Right forelimb (tissue), 1 donor: ENCODE results near the gene KYNU.
"Not testable (repeated sequence)": the region's sequence is repeated elsewhere in the genome, so short reads cannot be mapped to it uniquely, and the experiment has no call there.

Experiments
- DNase-seq: peaks from one replicate; pipeline ENCODE4 v3.0.0-alpha.2; 2018

Gene KYNU

DNA sequence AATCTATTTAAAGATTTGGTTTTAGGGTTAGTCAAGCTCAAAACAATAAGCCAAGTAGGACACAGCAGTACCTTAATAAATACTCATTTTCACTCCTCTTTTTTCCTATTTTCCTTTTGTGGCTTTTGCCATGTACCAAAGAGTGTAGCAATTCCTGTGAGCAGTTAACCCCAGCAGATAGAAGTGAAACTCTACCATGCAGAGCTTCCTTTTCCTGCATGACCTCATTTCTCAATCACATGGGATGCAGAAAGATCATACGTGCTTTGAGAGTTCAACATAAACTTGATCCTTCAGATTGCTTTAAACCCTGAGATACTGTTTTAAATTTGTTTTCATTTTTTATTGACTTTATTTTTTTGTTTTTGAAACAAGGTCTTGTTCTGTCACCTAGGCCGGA, 152.7 kb downstream of the KYNU start:
- DNase-seq: no peak

DNA sequence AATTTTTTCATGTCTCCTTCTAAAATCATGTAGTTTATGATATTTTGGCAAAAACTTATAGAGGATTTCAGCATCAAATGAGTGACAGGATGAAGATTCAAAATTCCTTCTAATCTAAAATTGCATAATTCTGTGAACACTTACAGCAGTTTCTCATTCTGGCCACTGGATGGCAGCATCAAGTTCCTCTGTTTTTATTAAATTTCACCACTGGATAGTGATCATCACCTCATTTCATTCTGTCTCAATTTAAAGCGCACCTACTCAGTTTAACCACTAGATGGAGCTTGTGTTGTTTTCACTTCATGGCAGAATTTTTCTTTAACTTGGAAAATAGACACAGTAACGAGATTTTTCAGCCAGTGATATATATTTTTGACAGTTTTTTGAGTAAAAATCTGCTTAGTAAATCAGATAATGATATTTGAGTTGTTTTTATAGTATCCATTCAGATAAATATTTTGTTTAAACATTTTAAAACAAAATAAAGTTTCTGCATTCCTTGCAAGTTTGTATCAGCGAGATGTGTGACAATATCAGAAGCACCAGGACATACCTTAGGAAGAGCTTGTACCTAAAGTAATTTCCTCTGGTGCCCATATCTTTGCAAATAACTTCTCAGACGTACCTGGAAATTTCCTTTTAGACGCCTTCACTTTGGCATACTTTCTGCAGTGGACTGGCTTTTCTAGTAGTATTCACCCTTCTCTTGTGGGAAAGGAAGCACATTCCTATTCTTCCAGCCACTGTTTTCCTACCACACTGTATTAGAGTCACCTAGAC, 157.0 kb downstream of the KYNU start:
- DNase-seq: no peak

DNA sequence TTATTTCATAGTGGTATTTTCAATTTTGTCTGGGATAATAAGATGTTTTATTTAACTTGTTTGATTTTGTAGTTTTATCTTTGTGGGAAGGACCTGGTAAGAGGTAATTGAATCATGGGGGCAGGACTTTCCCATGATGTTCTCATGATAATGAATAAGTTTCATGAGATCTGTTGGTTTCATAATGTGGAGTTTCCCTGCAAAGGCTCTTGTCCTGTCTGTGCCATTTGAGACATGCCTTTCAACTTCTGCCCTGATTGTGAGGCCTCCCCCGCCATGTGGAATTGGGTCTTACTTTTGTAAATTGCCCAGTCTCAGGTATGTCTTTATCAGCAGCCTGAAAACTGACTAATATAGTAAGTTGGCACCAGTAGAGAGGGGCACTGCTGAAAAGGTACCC, 174.0 kb downstream of the KYNU start:
- no peak for DNase-seq

DNA sequence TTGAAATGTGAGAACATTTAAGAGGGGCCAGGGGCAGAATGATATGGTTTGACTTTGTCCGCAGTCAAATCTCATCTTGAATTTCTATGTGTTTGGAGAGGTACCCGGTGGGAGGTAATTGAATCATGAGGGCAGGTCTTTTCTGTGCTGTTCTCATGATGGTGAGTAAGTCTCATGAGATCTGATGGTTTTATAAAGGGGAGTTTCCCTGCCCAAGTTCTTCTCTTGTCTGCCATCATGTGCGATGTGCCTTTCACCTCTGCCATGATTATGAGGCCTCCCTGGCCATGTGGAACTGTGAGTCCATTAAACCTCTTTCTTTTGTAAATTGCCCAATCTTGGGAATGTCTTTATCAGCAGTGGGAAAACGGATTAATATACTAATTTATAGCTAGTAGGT, 176.0 kb downstream of the KYNU start:
- DNase-seq: not testable (repeated sequence)

DNA sequence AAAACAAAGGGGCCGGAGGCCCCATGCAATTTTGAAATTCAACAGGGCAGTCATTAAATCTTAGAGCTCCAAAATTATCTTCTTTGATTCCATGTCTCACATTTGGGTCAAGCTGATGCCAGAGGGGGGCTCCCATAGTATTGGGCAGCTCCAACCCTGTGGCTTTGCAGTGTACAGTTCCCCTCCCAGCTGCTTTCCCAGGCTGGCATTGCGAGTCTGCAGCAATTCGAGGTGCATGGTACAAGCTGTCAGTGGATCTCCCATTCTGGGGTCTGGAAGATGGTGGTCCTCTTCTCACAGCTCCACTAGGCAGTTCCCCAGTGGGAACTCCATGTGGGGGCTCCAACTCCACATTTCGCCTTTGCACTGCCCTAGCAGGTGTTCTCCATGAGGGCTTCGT, 179.1 kb downstream of the KYNU start:
- no peak for DNase-seq

DNA sequence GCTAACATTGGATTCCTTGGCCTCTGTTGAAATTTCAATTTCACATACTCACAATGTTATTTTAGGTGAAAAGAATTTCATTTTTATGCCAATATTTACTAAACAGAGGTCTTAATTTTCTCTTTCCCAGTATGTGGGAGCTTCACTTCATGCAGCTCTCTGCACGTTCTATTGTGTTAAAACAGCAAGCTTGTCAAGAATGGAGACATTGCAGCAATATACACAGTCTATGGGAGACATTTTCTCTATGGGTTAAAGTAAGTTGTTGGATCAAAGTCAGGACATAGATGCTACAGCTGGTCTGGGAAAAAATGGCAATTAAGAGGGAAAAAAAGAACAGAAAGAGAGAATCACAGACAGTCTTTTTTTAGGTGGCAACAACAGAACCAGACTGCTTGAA, 181.4 kb downstream of the KYNU start:
- no peak for DNase-seq

DNA sequence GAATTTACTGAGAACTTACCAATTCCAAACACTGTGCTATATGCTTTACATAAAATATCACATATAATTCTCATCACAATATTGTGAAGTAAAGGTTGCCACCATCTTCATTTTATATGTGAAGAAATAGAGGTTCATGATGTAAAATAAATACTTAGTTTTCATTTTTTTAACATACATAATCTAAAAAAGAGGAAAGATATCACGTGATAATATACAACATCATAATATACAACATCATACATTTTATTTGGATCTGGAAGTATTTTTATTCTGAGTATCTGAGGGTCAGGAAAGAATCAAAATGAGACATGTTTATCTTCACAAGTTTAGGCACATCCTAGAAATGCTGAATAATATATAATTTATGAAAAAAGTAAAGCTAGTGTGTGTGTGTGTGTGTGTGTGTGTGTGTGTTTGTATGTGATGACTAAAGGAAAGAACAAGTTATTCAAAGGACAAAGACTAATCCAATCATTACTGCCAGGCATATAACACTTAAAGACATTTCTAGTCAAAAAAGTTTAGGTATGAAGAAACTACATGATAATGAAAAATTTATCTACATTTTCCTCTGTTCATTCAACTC, 186.2 kb downstream of the KYNU start:
- no peak for DNase-seq

DNA sequence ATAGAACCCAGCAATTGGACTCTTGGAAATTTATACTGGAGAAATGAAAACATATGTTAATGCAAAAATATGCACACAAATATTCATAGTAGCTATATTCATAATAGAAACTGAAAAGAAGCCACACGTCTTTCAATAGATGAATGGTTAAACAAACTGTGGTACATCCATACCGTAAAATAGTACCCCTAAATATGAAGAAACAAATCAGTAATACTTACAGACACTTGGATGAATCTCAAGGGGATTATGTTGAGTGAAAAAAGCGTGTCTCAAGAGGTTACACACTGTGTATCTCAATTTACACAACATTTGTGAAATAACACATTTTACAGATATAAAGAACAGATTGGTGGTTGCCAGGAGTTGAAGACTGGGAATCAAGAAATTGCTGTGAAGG, 190.6 kb downstream of the KYNU start:
- no peak for DNase-seq

DNA sequence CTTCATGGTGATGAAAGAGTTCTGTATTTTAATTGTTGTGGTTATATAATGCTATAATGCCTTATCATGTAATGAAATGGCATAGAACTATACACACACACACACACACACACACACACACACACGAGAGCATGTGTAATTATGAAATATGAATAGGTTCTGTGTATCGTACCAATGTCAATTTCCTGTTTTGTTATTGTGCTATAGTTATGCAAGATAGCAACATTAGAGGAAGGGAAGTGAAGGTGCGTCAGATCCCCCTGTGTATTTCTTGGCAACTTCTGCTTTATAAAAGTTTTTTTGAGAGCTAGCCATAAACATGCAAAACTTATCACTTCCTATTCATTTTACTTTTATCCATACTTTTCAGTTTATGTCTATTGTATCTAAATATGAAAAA, 191.0 kb downstream of the KYNU start:
- no peak for DNase-seq

DNA sequence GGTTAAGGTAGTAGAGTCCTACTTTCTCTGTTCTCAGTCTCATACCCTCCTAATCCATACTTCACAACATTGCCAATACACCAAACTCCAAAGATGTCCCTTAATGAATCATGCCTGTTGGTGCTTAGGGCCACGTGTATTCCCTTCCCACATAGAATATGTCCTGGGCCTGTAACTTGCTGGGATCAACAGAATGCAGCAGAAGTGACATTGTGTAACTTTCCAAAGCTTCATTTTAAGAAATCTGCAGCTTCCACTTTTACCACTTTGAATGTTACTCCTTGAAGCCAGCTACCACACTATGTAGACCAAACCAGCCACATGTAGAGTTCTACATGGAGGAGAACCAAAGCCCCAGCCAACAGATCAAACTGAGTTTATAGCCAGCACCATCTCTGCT, 193.2 kb downstream of the KYNU start:
- DNase-seq: no peak

DNA sequence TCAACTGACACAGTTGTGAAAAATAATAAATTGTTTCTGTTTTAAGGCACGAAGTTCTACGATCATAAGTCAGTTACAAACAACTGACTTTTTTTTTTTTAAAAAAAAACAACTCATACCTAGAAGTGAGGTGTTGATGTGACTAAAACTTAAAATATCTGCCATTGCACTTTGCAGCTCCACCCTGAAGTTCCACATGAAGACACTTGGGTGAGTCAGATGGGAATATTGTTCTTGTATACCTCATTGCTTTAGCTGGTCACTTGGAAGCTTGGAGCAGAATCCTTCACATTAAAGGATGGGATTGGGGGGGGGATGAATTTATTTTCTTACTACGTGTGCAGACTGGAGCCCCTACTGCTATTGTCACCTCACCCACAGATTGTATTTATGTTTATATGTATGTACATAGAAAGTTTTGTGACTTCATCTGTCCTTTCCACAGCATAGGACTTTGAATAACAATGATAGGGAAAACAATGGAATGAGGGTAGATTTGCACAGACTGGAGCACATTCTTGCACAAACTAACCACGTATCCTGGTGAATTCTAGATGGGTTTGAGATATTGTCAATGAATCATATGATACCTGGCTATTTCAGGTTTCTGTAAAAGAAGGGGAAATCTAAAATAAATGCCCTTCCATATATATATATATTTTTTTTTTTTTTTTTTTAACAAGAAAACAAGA, 193.9 kb downstream of the KYNU start:
- DNase-seq: no peak

DNA sequence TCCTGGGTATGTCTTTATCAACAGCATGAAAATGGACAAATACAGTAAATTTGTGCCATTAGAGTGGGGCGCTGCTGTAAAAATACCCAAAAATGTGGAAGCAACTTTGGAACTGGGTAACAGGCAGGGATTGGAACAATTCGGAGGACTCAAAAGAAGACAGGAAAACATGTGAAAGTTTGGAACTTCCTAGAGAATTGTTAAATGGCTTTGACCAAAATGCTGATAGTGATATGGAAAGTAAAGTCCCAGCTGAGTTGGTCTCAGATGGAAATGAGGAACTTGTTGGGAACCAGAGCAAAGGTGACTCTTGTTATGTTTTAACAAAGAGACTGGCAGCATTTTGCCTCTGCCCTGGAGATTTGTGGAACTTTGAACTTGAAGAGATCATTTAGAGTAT, 197.4 kb downstream of the KYNU start:
- DNase-seq: not testable (repeated sequence)

DNA sequence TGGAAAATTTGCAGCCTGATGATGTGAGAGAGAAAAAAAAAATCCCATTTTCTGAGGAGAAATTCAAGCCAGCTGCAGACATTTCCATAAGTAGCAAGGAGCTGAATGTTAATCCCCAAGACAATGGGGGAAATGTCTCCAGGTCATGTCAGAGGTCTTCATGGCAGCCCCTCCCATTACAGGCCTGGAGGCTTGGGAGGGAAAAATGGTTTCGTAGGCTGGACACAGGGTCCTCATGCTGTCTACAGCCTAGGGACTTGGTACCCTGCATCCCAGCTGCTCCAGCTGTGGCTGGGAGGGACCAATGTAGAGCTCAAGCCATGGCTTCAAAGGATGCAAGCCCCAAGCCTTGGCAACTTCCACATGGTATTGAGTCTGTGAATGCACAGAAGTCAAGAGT, 198.2 kb downstream of the KYNU start:
- DNase-seq: no peak

DNA sequence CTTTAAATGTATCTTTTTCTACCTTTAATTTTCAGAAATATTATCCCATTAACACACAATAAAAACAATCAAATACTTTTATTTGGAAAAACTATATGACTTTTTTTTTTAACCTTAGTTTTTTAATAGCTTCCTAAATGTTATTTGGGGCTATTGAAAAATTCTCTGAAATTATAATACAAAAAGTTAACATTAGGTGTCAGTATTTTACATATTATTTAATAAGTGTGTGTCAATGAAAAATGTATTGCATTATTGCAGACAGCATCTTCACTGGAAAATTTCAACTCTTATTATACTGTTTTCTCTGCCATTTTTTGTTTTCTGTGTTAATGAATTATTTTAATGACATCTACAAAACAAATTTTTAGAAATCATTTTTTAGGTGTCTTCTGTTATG, 200.6 kb downstream of the KYNU start:
- DNase-seq: no peak

DNA sequence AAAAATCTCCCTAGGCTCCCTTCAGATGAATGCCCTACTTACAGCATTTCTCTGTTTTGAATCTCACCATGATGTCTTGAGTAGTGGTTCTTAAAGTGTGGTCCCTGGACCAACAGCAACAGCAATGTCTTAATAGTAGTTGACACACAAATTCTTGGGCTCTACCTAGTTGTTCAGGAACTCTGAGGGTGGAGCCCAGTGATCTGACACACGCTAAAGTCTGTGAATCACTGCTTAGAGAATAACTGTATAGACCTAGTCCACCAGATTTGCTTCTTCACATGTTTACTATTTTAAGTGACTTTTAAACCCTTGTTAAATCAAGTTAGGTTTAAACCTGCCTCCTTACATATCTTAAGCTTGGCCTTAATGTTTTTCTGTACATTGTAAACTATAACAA, 204.2 kb downstream of the KYNU start:
- DNase-seq: no peak

DNA sequence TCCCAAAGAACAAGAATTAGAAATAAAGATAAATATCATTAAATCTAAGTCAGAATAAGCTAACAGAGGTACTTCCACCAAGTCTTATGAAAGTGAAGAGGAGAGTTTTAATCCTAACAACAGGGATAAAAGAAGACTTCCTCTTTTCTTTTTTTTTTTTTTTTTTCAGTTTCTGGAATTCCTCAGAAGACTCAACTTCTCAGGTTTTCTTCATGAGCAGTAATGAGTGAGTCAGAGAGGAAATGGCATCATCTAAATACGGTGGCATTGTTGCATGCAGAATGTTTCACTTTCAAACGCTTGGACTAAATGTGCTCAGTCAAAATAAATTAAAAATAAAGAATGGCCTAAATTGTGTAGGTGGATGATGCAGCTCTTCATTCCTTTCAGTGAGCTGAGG, 206.2 kb downstream of the KYNU start:
- no peak for DNase-seq

DNA sequence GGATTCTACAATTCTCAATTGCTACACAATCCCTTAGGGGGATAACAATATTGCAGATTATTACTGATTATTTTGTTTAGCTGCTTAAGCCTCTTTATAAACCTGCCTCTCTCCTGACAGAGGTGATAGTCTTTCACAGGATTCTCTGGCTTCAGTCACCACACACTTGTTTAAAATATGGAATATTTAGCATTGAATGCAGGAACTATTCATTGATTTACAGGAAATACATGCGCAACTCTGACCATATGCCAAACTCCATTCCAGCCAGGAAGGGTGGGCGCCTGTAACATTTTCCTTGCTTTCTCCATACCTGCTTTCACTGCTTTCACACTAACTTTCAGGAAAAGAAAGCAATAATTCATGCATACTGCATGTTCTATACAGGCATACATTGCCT, 207.0 kb downstream of the KYNU start:
- DNase-seq: no peak

DNA sequence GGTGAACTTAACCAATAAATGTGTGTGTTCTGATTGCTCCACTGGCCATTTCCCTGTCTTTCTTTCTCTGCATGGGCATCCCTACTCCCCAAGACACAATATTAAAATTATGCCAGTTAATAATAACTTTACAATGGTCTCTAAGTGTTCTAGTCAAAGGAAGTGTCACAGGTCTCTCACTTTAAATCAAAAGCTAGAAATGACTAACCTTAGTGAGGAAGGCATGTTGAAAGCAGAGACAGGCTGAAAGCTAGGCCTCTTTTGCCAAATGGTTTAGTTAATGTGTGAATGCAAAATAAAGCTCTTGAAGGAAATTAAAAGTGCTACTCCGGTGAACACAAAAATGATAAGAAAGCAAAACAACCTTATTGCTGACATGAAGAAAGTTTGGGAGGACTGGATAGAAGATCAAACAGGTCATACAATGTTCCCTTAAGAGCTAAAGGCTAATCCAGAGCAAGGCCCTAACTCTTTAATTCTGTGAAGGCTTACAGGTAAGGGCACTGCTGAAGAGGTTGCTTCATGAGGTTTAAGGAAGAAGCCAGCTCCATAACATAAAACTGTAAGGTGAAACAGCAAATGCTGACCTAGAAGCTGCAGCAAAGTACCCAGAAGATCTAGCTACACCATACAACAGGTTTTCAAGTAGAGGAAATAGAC, 207.8 kb downstream of the KYNU start:
- no peak for DNase-seq

DNA sequence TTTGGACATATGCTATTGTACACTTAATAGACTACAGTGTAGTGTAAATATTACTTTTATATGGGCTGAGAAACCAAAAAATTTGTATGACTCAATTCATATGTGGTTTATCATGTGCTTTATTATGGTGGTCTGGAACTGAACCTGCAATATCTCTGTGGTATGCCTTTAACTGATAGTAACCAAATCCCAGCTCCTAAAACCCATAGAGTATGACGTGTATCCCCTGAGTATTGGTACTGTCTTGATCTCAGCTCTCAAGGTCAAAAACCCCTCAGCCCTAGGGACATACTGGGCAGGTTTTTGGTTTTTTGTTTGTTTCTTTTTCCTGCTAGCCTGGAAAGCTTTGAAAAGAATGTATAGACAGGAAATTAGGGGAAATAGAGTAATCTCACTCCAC, 209.6 kb downstream of the KYNU start:
- no peak for DNase-seq

DNA sequence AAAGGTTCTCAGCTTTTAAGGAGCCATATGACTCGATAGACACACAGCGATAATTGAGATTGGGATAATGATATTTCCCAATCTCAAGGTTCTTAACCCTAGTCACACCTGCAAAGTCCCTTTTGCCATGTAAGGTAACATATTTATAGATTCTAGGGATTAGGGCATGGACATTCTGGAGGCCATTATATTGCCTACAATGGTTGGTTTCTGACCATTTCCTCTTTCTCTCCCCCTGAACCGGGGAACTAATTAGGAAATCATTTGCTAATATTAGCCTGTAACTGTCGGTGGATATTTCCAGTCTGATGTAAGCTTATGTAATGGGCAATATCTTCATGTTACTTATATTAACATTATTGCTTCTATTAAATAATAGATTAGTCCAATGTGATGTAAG, 210.9 kb downstream of the KYNU start:
- DNase-seq: no peak

DNA sequence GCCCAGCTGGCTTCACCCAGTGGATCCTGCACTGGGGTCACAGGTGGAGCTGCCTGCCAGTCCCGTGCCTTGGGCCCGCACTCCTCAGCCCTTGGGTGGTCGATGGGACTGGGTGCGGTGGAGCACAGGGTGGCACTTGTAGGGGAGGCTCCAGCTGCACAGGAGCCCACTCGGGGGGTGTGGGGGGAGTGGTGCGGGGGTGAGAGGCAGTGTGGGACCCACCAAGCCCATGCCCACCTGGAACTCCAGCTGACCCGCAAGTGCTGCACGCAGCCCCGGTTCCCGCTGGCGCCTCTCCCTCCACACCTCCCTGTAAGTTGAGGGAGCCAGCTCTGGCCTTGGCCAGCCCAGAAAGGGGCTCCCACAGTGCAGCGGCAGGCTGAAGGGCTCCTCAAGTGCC, 212.1 kb downstream of the KYNU start:
- DNase-seq: not testable (repeated sequence)
